Esophagus muscularis mucosa (tissue), 4 donors: Measurements from ENCODE around the gene MGST2. TPM values are rescaled to one million over a fixed set of nuclear protein-coding genes. Genes with fewer than 3 reads are reported as not detected.

Experiments
- DNase-seq: peaks from one replicate; pipeline ENCODE4 v3.0.0-alpha.2; 2017; ENCODE audit errors: extremely low spot score
- H3K27ac ChIP-seq, 4 donors: fragments of 200-600 bp; sonication (generic); replicated peaks in 1 of 4; 1 replicate in 3 of 4; 2 replicates in 1 of 4; pipeline ENCODE4 v1.5.1; 2016 to 2019; ENCODE audit warnings: mild to moderate bottlenecking in 1 of 4
- H3K27me3 ChIP-seq, 4 donors: fragments of 200-600 bp; sonication (generic); one replicate each; pipeline versions ENCODE4 v1.5.1 to v1.6.0; 2016 to 2019
- H3K36me3 ChIP-seq, 4 donors: fragments of 200-600 bp; sonication (generic); one replicate each; pipeline ENCODE4 v1.5.1; 2016 to 2019
- H3K4me1 ChIP-seq, 4 donors: fragments of 200-600 bp; sonication (generic); one replicate each; pipeline ENCODE4 v1.5.1; 2016 to 2019
- H3K4me3 ChIP-seq, 4 donors: fragments of 200-600 bp; sonication (generic); 1 replicate in 2 of 4; 2 replicates in 2 of 4; pipeline ENCODE4 v1.5.1; 2016 to 2019; ENCODE audit warnings: mild to moderate bottlenecking in 4 of 4, moderate library complexity in 1 of 4
- H3K9me3 ChIP-seq, 4 donors: fragments of 200-600 bp; sonication (generic); 1 replicate in 3 of 4; 2 replicates in 1 of 4; pipeline ENCODE4 v1.5.1; 2016 to 2019
- EP300 ChIP-seq: sonication (generic); formaldehyde crosslinking; IDR thresholded peaks from one replicate; pipeline ENCODE4 v1.6.1; 2017; ENCODE audit warnings: antibody characterized with exemption
- POLR2A ChIP-seq: fragments of 450-650 bp; IDR thresholded peaks from one replicate; pipeline ENCODE4 v1.6.1; 2017; ENCODE audit warnings: antibody characterized with exemption, moderate library complexity, mild to moderate bottlenecking, low read depth
- POLR2AphosphoS5 ChIP-seq, 2 donors: sonication (generic); formaldehyde crosslinking; IDR thresholded peaks; one replicate each; pipeline ENCODE4 v1.6.1; 2017; ENCODE audit warnings: antibody characterized with exemption in 2 of 2
- WGBS: methylation state at CpG from one replicate; pipeline ENCODE4 v1.1.5; 2018; 5-methylcytosine and 5-hydroxymethylcytosine counted together
- intact Hi-C: fragments of 100-400 bp; cut with DNase I; formaldehyde crosslinking; loops from one replicate; pipeline ENCODE4 v1.15.1; 2023
- total RNA-seq, 4 donors: library from RNA; depleted of rRNA; stranded (reverse); fragments of >200 nt; gene quantifications; one replicate each; pipeline versions ENCODE4 v1.1.0 to v1.2.1, GENCODE V29; 2016
- TF ChIP-seq, protein P1 (sequence below), 3 experiments: fragments of 200-600 bp in 2 of 3; fragments of 450-650 bp in 1 of 3; sonication (generic) in 2 of 3; IDR thresholded peaks; one replicate each; pipeline ENCODE4 v1.5.1; 2017 to 2019; ENCODE audit warnings: antibody characterized with exemption in 3 of 3, mild to moderate bottlenecking in 2 of 3, moderate library complexity in 1 of 3

MGST2 gene
- total RNA-seq, result 10 to 100 TPM; 28.7 to 39.7 (median 34.2) TPM

DNA sequence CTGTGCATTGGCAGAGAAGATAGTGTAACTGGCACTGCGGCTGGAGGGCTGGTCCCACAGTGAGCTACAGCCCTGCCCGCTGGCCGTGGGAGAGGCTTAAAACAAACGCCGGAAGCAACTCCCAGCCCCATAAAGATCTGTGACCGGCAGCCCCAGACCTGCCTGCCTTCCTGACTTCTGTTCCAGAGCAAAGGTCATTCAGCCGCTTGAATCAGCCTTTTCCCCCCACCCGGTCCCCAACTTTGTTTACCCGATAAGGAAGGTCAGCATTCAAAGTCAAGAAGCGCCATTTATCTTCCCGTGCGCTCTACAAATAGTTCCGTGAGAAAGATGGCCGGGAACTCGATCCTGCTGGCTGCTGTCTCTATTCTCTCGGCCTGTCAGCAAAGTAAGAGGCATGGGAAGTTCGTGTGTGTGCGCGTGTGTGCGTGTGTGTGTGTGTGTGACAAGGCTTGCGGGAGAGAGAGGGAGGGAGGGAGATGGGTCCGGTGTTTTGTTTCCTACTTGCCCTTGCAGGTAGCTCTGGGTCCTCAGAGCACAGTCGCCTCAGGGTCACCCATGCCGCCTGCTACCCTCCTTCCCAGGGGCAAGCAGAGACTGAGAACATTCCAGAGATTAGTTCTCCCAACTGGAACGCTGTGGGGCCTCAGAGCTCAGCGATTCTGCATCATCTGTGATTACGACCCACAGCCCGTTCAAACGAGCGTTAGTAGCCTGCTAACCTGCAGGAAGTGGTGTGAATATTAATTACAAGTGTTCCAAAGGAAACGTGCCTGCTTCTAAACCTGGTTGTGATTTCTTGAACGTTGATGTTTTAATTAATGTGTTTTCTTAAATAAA is at the start of gene MGST2:
TSS of gene MGST2 (plus strand) at position 130 of the 840 bp plus-strand sequence. CDS start at position 331, 201 bp downstream.
- H3K27me3 ChIP-seq, result no peaks in the 10 kb centered on the region
- intact Hi-C loops, result loop anchor here (5.0 to 10.0 kb wide), 2 partner anchors 66 to 489 kb away; partner anchors contain the start of gene MAML3
- WGBS, result 0% methylated on average over 31 of the region's 32 CpGs
- H3K4me3 ChIP-seq, result peak within 1 kb of the TSS; percentile 57 to 68 (median 62)
- no peak for DNase-seq
- no peaks in the 10 kb centered on the region for H3K9me3 ChIP-seq
- H3K4me1 ChIP-seq, result peaks cover 23 to 43% (median 31%) of the 10 kb centered on the region in 4 donors
- peak within 1 kb of the TSS; percentile 83 to 91 (median 86) for H3K27ac ChIP-seq
- peaks cover 0 to under 1% (median 0%) of the 10 kb centered on the region in 4 donors for H3K36me3 ChIP-seq
- TF ChIP-seq POLR2A (no peak), POLR2AphosphoS5 (IDR thresholded peaks at IDR 0.05) (peak; percentile 62 to 76)
- TF ChIP-seq, protein P1, sequence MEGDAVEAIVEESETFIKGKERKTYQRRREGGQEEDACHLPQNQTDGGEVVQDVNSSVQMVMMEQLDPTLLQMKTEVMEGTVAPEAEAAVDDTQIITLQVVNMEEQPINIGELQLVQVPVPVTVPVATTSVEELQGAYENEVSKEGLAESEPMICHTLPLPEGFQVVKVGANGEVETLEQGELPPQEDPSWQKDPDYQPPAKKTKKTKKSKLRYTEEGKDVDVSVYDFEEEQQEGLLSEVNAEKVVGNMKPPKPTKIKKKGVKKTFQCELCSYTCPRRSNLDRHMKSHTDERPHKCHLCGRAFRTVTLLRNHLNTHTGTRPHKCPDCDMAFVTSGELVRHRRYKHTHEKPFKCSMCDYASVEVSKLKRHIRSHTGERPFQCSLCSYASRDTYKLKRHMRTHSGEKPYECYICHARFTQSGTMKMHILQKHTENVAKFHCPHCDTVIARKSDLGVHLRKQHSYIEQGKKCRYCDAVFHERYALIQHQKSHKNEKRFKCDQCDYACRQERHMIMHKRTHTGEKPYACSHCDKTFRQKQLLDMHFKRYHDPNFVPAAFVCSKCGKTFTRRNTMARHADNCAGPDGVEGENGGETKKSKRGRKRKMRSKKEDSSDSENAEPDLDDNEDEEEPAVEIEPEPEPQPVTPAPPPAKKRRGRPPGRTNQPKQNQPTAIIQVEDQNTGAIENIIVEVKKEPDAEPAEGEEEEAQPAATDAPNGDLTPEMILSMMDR (IDR thresholded peaks at IDR 0.05), result no peak

DNA sequence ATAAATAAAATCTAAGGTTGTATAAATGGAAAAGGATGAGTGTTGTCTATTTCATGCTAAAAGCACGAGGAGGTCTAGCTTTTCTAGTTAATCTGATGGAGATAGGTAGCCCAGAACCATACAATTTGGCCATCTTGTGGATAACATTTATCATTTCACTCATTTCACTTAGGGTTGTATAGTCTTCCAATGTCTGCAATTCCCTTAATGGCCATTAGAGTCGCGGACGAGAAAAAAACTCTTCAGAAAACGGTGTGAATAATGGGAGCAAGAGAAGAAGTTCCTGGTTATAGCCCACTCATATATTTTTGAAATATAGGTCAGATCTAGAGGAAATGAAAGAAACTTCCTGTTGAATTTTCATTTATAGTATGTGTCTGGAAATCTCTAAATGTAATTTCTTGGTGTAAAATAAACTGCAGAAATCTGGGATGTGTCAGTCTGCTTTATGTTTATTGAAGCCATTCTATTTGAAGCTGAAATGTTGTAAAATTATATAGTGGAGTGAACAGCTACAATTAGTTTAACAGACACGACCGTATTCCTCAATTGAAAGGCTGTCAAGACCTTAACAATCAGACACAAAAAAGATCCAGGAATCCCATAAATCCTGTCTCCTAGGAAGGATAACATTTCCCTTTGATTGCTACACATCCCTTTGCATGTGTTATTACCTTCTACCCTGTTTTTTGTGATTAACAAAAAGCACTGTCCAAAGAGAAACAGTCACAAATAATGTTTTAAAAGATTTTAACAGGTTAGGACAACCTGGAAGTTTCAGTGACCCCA is 47.7 kb upstream of the MGST2 start:
- Histone ChIP-seq H3K27me3 (no peaks in the 10 kb centered on the region), H3K27ac (no peak overlapping the region), H3K4me3 (no peak overlapping the region), H3K4me1 (no peaks in the 10 kb centered on the region), H3K36me3 (no peaks in the 10 kb centered on the region), H3K9me3 (no peaks in the 10 kb centered on the region)
- DNase-seq, result no peak
- no peak for TF ChIP-seq EP300
- TF ChIP-seq, protein P1 (IDR thresholded peaks at IDR 0.05), result peak in 2 of 3 experiments; percentile 21 to 51
- intact Hi-C loops, result no loop called here
- WGBS, result 59% methylated on average over 7 of the region's 7 CpGs

DNA sequence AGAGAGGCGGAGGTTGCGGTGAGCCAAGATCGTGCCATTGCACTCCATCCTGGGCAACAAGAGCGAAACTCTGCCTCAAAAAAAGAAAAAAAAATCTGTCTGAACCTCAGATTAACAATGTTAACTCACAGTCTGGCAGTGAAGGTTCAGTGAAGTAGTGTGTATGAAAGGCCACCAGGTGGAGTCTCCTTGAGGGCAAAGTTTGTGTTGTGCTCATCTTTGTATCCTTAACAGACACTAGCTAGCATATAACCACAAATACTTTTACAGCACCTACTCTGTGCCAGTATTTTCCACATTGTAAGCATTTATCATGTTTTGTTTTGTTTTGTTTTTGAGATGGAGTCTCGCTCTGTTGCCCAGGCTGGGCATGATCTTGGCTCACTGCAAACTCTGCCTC is 46.0 kb upstream of the MGST2 start:
- Histone ChIP-seq H3K27me3 (no peaks in the 10 kb centered on the region), H3K4me3 (no peak overlapping the region), H3K4me1 (no peaks in the 10 kb centered on the region), H3K27ac (no peak overlapping the region), H3K9me3 (no peaks in the 10 kb centered on the region), H3K36me3 (no peaks in the 10 kb centered on the region)
- no peak for TF ChIP-seq EP300
- TF ChIP-seq POLR2A, result no peak
- TF ChIP-seq, protein P1 (IDR thresholded peaks at IDR 0.05), result peak in 2 of 3 experiments; percentile 9 to 43
- no peak for TF ChIP-seq POLR2AphosphoS5 (IDR thresholded peaks at IDR 0.05)
- DNase-seq, result no peak
- intact Hi-C loops, result no loop called here
- 92% methylated on average over 5 of the region's 5 CpGs for WGBS

DNA sequence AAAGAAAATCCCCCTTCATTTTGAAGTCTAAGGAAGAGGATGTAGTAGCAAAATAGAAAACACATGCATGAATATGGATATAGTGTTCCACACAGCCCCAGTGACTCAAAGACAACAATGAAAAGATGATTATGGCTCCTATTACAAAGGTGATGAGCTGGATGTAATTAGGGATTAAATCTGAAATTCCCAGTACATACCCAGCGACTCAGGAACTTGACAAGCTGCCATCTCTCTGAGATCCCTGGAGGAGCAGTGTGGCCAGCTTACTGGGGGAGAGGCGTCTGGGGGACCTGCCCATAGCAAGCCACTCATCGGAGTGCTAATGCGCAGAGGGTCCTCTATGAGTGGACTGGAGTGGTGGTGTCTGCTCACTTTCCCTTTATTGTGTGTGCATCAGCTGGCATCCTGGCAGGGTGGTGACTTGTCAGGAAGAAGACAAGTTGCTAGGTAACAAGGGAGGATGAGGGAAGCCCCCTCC is 42.7 kb upstream of the MGST2 start:
- no peak for DNase-seq
- Histone ChIP-seq H3K9me3 (no peaks in the 10 kb centered on the region), H3K4me3 (no peak overlapping the region), H3K4me1 (no peaks in the 10 kb centered on the region), H3K27me3 (no peaks in the 10 kb centered on the region), H3K36me3 (no peaks in the 10 kb centered on the region), H3K27ac (no peak overlapping the region)
- intact Hi-C loops, result no loop called here
- WGBS, result 57% methylated on average over 4 of the region's 4 CpGs
- TF ChIP-seq POLR2A (no peak), POLR2AphosphoS5 (IDR thresholded peaks at IDR 0.05) (no peak), EP300 (no peak)
